SK-N-MC (cell line): Measurements from ENCODE around the gene APH1B.
"Not testable (repeated sequence)": the region's sequence is repeated elsewhere in the genome, so short reads cannot be mapped to it uniquely, and the experiment has no call there.

Source experiments
- DNase-seq: peaks from one replicate; pipeline ENCODE4 v3.0.0-alpha.2; 2011; ENCODE audit warnings: low read depth, low spot score
- H3K27ac ChIP-seq: fragments of 200-600 bp; sonication (generic); 2 replicates; pipeline ENCODE4 v1.5.1; 2016; ENCODE audit warnings: mixed run types
- H3K36me3 ChIP-seq: fragments of 200-600 bp; sonication (generic); 2 replicates; pipeline ENCODE4 v1.6.1; 2017; ENCODE audit warnings: antibody characterized with exemption, low read length, mixed read lengths; ENCODE audit not compliant: insufficient read depth
- H3K4me3 ChIP-seq: fragments of 200-600 bp; sonication (generic); 2 replicates; pipeline ENCODE4 v1.5.1; 2016
- H3K9ac ChIP-seq: fragments of 200-600 bp; sonication (generic); 2 replicates; pipeline ENCODE4 v1.8.0; 2017; ENCODE audit warnings: mixed run types, mixed read lengths; ENCODE audit not compliant: insufficient read length
- H3K9me3 ChIP-seq: fragments of 200-600 bp; sonication (generic); 2 replicates; pipeline ENCODE4 v1.6.1; 2017; ENCODE audit warnings: low read depth, mild to moderate bottlenecking, antibody characterized with exemption, low read length, moderate library complexity, mixed read lengths
- EZH2 ChIP-seq: fragments of 200-600 bp; sonication (generic); IDR thresholded peaks from one replicate; pipeline ENCODE4 v1.6.1; 2017; ENCODE audit warnings: antibody characterized with exemption
- FOXP2 ChIP-seq: optimal IDR thresholded peaks from 2 replicates; pipeline ENCODE3; 2011; ENCODE audit warnings: mild to moderate bottlenecking, moderate library complexity; ENCODE audit not compliant: insufficient read depth; ENCODE audit errors: extremely low read length, control extremely low read depth
- POLR2AphosphoS5 ChIP-seq: IDR thresholded peaks from 2 replicates; pipeline ENCODE4 v1.6.1; 2012; ENCODE audit warnings: mild to moderate bottlenecking, low read depth, low read length, borderline replicate concordance

APH1B gene

DNA sequence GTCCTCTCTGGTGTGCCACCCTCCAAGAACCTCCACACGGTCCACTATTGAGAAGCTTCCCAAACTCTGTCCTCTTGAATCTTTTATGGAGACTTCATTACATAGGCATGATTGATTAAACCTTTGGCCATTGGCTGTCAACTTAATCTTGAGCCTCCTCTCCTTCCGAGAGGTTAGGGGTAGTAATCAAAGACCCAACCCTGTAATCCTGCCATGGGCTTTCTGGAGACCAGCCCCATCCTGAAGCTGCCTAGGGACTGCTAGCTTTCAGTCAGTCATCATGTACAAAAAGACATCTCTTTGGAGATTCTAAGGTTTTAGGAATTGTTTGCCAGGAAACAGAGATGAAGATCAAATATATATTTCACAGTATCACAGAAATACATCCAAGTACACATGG is 37.0 kb downstream of the APH1B start:
- Histone ChIP-seq H3K9me3 (no peaks in the 10 kb centered on the region), H3K27ac (no peak overlapping the region), H3K9ac (no peak overlapping the region), H3K4me3 (no peak overlapping the region), H3K36me3 (no peaks in the 10 kb centered on the region)
- TF ChIP-seq EZH2 (no peak), FOXP2 (no peak), POLR2AphosphoS5 (no peak)
- DNase-seq: no peak

DNA sequence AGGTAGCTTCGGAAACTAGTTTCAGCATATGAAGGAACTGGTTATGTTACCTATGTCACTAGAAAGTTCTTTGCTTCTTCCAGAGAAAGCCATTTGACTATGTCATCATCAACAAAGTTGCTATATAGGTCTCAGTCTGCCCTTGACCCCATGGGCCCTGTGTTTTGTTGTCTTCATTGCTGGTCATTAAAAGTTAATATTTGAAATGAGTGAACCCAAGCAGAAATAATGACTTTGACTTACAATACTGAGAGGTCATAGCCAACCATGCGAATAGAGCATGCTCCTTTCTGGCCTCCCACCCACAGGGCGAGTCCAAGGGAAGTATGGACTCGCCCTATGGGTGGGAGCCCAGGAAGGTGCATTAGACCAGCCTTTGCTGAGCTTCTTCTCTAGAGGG is 40.9 kb downstream of the APH1B start:
- TF ChIP-seq EZH2 (no peak), POLR2AphosphoS5 (no peak), FOXP2 (no peak)
- no peak for DNase-seq
- no peaks in the 10 kb centered on the region for H3K36me3 ChIP-seq
- no peak overlapping the region for H3K4me3 ChIP-seq
- H3K9me3 ChIP-seq: no peaks in the 10 kb centered on the region
- H3K27ac ChIP-seq: no peak overlapping the region
- no peak overlapping the region for H3K9ac ChIP-seq

DNA sequence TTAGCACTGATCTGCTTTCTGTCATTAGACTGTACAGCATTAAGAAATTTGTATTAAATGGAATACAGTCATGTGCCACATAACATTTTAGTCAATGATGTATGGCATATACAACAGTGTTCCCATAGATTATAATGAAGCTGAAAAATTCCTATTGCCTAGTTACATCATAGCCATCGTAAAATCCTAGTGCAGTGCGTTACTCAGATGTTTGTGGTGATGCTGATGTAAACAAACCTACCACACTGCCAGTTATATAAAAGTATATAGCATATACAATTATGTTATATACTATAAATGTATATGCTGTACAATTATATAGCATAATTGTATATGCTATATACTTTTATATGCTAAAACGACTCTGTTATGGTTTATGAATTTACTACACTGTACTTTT is 41.7 kb downstream of the APH1B start:
- no peak for TF ChIP-seq EZH2
- no peak for TF ChIP-seq FOXP2
- TF ChIP-seq POLR2AphosphoS5: no peak
- no peak overlapping the region for H3K27ac ChIP-seq
- no peaks in the 10 kb centered on the region for H3K9me3 ChIP-seq
- H3K9ac ChIP-seq: no peak overlapping the region
- no peaks in the 10 kb centered on the region for H3K36me3 ChIP-seq
- no peak for DNase-seq
- no peak overlapping the region for H3K4me3 ChIP-seq

DNA sequence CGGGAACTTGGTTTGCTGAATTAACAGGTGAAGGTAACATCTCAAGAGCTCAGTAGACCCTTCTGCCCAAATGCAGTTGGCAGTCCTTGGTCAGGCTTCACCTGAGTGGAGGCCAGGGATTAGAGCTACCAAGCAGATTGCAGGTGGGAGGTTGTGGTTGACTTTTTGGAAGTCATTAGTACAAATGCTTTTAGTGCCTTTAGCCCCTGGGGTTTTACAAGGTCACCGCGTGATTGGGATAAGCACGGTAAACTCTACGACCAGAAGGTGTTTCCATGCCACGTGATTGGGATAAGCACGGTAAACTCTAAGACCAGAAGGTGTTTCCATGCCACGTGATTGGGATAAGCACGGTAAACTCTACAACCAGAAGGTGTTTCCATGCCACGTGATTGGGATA is 43.0 kb downstream of the APH1B start:
- H3K4me3 ChIP-seq, H3K9me3 ChIP-seq, H3K36me3 ChIP-seq, DNase-seq, H3K9ac ChIP-seq, H3K27ac ChIP-seq: not testable (repeated sequence)

DNA sequence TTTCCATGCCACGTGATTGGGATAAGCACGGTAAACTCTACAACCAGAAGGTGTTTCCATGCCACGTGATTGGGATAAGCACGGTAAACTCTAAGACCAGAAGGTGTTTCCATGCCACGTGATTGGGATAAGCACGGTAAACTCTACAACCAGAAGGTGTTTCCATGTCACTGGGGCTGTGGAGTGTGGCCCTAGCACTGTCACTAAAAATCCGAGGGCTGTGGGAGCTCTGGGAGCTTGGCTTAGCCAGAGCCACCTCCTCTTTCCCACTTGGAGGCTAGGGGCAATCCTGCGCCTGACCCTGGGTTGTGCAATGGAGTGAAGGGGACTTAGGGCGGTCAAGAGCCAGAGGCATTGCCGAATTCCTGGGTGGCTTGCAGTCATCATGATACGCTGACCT is 43.6 kb downstream of the APH1B start:
- H3K36me3 ChIP-seq, H3K4me3 ChIP-seq, DNase-seq, H3K27ac ChIP-seq, H3K9ac ChIP-seq, H3K9me3 ChIP-seq: not testable (repeated sequence)

DNA sequence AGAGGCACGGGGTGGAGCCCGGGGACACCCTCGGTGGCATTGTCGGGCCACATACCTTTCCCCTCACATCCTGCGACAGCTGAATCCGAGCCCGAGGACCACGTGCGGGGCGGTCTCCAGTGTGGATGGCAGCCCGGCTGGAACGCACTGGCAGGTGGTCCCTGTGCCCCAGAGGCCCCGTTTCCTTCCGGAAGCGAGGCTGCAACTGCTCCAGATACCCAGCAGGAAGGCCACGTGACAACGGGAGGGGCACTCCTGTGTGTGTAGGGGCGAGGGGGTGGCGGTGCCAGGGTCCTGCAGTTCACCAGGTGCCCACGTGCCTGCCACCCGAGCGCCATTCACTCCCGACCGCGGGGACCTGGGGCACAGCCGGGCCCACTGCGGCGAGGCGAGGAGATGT is 44.1 kb downstream of the APH1B start:
- Histone ChIP-seq H3K9ac (no peak overlapping the region), H3K36me3 (no peaks in the 10 kb centered on the region), H3K27ac (no peak overlapping the region), H3K9me3 (no peaks in the 10 kb centered on the region), H3K4me3 (no peak overlapping the region)
- DNase-seq: no peak
- TF ChIP-seq EZH2: no peak

DNA sequence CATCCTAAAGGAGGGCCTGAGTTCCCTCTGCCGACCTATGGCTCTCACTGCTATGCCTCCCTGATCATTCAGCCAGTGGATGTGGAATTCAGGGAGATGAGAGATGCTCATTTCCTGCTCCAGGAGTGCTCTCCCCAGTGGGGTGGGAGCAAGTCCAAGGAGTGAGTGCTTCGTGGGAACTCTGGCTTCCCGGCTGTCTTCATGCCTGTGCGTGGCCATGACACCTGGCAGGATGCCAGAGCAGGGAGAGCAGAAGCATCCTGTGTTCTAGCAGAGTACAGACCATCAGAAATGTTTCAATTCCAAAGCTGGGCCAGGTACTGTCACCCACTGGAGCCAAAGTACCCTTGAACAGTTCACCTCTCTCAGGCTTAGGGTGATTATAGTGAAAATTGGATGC is 45.1 kb downstream of the APH1B start:
- no peaks in the 10 kb centered on the region for H3K9me3 ChIP-seq
- H3K36me3 ChIP-seq: no peaks in the 10 kb centered on the region
- no peak for TF ChIP-seq FOXP2
- TF ChIP-seq POLR2AphosphoS5: no peak
- TF ChIP-seq EZH2: no peak
- no peak overlapping the region for H3K27ac ChIP-seq
- no peak for DNase-seq
- no peak overlapping the region for H3K4me3 ChIP-seq
- no peak overlapping the region for H3K9ac ChIP-seq

DNA sequence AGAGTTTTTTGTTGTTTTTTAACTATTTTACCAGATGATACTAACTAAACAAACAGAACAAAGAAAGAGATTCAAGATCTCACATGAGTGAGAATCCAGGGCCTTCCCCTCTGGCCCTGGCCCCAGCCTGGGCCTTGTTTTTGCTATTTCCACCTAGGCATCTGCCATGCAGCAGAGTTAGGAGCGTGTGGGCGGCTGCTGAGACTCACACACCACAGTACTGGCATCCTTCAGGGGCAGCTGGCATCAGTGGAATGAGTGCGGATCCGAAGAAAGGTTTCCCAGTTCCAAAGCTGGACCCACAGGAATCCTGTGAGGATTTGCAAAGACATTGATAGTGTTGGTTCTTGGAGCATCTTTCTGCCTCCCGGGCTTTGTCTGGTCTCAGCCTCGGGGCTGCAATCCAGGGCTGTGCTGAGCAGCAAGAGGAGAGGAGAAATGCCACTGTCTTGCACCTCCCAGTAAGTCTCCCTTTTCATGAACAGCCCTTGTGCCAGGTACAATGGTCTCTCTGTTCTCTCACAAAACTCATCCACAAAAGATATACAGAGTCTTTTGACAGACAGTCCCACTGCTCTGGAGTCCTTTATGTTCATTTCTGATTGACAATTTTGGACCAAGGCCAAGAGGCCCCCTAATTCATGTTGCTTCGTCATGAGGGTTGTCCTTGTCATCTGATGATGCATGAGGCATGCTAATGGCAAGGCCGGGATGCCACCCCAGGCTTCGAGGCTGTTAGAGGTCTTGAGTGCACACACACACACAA is 46.6 kb downstream of the APH1B start:
- H3K27ac ChIP-seq: no peak overlapping the region
- H3K4me3 ChIP-seq: no peak overlapping the region
- DNase-seq: no peak
- no peak overlapping the region for H3K9ac ChIP-seq
- no peaks in the 10 kb centered on the region for H3K9me3 ChIP-seq
- TF ChIP-seq EZH2 (no peak), POLR2AphosphoS5 (no peak), FOXP2 (no peak)
- H3K36me3 ChIP-seq: no peaks in the 10 kb centered on the region

DNA sequence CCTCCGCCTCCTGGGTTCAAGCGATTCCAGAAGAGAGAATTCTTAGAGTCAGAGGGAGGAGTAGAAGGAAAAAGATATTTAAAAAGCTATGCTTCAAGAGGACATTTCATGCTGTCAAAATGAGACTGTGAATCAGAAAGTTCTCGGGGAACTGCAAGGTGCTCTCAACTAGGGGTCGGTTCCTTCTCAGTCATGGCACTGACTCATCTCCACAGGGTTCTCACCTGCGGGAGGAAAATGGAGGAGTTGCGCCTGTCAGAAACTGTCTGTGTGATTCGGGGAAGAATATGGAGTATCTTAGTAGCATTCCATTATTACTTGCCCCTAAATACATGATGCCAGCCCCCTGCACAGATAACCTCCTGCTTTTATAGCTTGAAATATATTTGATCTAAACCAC is 47.4 kb downstream of the APH1B start:
- Histone ChIP-seq H3K36me3 (no peaks in the 10 kb centered on the region), H3K9me3 (no peaks in the 10 kb centered on the region), H3K9ac (no peak overlapping the region), H3K4me3 (no peak overlapping the region), H3K27ac (no peak overlapping the region)
- DNase-seq: no peak
- no peak for TF ChIP-seq EZH2
- no peak for TF ChIP-seq FOXP2
- no peak for TF ChIP-seq POLR2AphosphoS5
